ENCODE data around the gene CNST. TPM values are rescaled to one million over a fixed set of nuclear protein-coding genes. Genes with fewer than 3 reads are reported as not detected.

The CNST gene
- total RNA-seq, 1 experiment from 2014 or later, result 19.8 TPM

- Histone ChIP-seq H2BK12ac (ENCODE audit: insufficient read length, low read depth, low read length) (no peak overlapping the region), H3K27ac (ENCODE audit: insufficient read length, low read depth, low read length) (no peak overlapping the region), H3K18ac (ENCODE audit: insufficient read length, low read depth, low read length) (no peak overlapping the region), H3K9me3 (ENCODE audit: control insufficient read depth, low read depth, low read length) (no peaks in the 10 kb centered on the region), H3K4me2 (ENCODE audit: insufficient read depth, insufficient read length, low read length) (no peak overlapping the region), H3K9ac (ENCODE audit: extremely low read depth, insufficient read length, low read length) (no peak overlapping the region), H3K23ac (ENCODE audit: insufficient read length, low read depth, low read length) (no peak overlapping the region), H3K14ac (ENCODE audit: insufficient read depth, low read length) (no peak overlapping the region), H3T11ph (ENCODE audit: low read length) (no peak overlapping the region), H4K5ac (ENCODE audit: insufficient read length, low read depth, low read length) (no peak overlapping the region), H2BK20ac (ENCODE audit: low read depth, low read length, poor library complexity, severe bottlenecking) (no peak overlapping the region), H3K79me1 (ENCODE audit: insufficient read depth, low read depth, low read length, poor library complexity, severe bottlenecking) (no peaks in the 10 kb centered on the region), H3K27me3 (ENCODE audit: insufficient read depth, low read length) (no peaks in the 10 kb centered on the region), H2AK5ac (ENCODE audit: insufficient read length, low read length) (no peak overlapping the region), H2BK5ac (ENCODE audit: insufficient read length, low read length) (no peak overlapping the region), H3K4me1 (ENCODE audit: insufficient read depth, low read length) (no peaks in the 10 kb centered on the region), H3K56ac (ENCODE audit: insufficient read length, low read depth, low read length) (no peak overlapping the region), H2BK15ac (ENCODE audit: low read depth, low read length) (no peak overlapping the region), H2BK120ac (ENCODE audit: low read depth, low read length, poor library complexity, severe bottlenecking) (no peak overlapping the region), H4K20me1 (ENCODE audit: control insufficient read depth, insufficient read depth, insufficient read length) (no peaks in the 10 kb centered on the region), H4K8ac (replicated peaks; ENCODE audit: insufficient read length, low read depth, low read length) (no peak overlapping the region), H2AFZ (ENCODE audit: low read length) (no peak overlapping the region), H3K79me2 (ENCODE audit: insufficient read depth, low read length) (no peaks in the 10 kb centered on the region), H3K4ac (ENCODE audit: low read depth, low read length) (no peak overlapping the region), H3K23me2 (ENCODE audit: insufficient read length, low read depth, low read length, poor library complexity, severe bottlenecking) (no peaks in the 10 kb centered on the region), H4K91ac (ENCODE audit: insufficient read length, low read depth, low read length) (no peak overlapping the region)
- TF ChIP-seq, protein P1, sequence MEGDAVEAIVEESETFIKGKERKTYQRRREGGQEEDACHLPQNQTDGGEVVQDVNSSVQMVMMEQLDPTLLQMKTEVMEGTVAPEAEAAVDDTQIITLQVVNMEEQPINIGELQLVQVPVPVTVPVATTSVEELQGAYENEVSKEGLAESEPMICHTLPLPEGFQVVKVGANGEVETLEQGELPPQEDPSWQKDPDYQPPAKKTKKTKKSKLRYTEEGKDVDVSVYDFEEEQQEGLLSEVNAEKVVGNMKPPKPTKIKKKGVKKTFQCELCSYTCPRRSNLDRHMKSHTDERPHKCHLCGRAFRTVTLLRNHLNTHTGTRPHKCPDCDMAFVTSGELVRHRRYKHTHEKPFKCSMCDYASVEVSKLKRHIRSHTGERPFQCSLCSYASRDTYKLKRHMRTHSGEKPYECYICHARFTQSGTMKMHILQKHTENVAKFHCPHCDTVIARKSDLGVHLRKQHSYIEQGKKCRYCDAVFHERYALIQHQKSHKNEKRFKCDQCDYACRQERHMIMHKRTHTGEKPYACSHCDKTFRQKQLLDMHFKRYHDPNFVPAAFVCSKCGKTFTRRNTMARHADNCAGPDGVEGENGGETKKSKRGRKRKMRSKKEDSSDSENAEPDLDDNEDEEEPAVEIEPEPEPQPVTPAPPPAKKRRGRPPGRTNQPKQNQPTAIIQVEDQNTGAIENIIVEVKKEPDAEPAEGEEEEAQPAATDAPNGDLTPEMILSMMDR (conservative IDR thresholded peaks at IDR 0.05), result no peak
- Mint-ChIP-seq H3K4me3 (no peak overlapping the region), H3K4me1 (peaks cover 0 to 10% of the 10 kb centered on the region in 2 experiments; a peak in 3 of 4 replicates), H3K36me3 (ENCODE audit: insufficient read depth in 1 of 3, low read depth in 3 of 3) (peaks cover 6 to 11% (median 7%) of the 10 kb centered on the region in 3 experiments; a peak in 6 of 7 replicates), H3K27me3 (ENCODE audit: low read depth) (peaks cover 15% of the 10 kb centered on the region), H3K9me3 (peaks cover 30 to 33% of the 10 kb centered on the region in 2 experiments), H3K27ac (no peak overlapping the region)
- no CpG with 5 or more reads among the region's 5 CpGs for WGBS (ENCODE audit: extremely low coverage, insufficient read length, low lambda C conversion rate)
- DNase-seq, result no peak
These were observed 129.4 kb downstream of the CNST start for GRCh38 chr1:246695666-246696065.
